H1 (cell line): ENCODE measurements around the gene KCNQ1.

Experiments used
- BRCA1 ChIP-seq: IDR thresholded peaks from 2 replicates; pipeline ENCODE4 v1.6.1; 2012; ENCODE audit warnings: low read depth, low read length, improper control_type of control experiment
- CHD2 ChIP-seq: IDR thresholded peaks from 2 replicates; pipeline ENCODE4 v1.6.1; 2012; ENCODE audit warnings: low read length, improper control_type of control experiment
- CTCF ChIP-seq, 3 experiments: IDR thresholded peaks; 1 replicate in 2 of 3; 2 replicates in 1 of 3; pipeline versions ENCODE4 v1.5.1 to v1.6.1; 2011; ENCODE audit warnings: low read length in 3 of 3, mild to moderate bottlenecking in 3 of 3, inconsistent platforms in 2 of 3, low read depth in 1 of 3, moderate library complexity in 1 of 3; ENCODE audit not compliant: insufficient read depth in 1 of 3; ENCODE audit errors: control extremely low read depth in 1 of 3
- EZH2 ChIP-seq: fragments of 200-600 bp; sonication (generic); IDR thresholded peaks from 2 replicates; pipeline ENCODE4 v1.7.1; 2012; ENCODE audit warnings: low read depth, mild to moderate bottlenecking, moderate library complexity, low read length, inconsistent platforms; ENCODE audit not compliant: severe bottlenecking
- HDAC2 ChIP-seq, 2 experiments: fragments of 300-600 bp in 1 of 2; sonication (generic) in 1 of 2; IDR thresholded peaks; 2 replicates each; pipeline ENCODE4 v1.6.1; 2011 to 2012; ENCODE audit warnings: low read depth in 2 of 2, low read length in 2 of 2, mild to moderate bottlenecking in 2 of 2, moderate library complexity in 2 of 2, borderline replicate concordance in 1 of 2, inconsistent platforms in 1 of 2
- JUND ChIP-seq: IDR thresholded peaks from 2 replicates; pipeline ENCODE4 v1.6.1; 2011; ENCODE audit warnings: mild to moderate bottlenecking, improper control_type of control experiment, low read length
- POLR2AphosphoS5 ChIP-seq: IDR thresholded peaks from 2 replicates; pipeline ENCODE4 v1.6.1; 2011; ENCODE audit warnings: low read depth, low read length
- RAD21 ChIP-seq, 2 experiments: IDR thresholded peaks in 1 of 2; conservative IDR thresholded peaks in 1 of 2; 2 replicates each; pipeline ENCODE4 v1.6.1; 2011; ENCODE audit warnings: low read depth in 2 of 2, low read length in 2 of 2, improper control_type of control experiment in 1 of 2, inconsistent platforms in 1 of 2, mild to moderate bottlenecking in 1 of 2, moderate library complexity in 1 of 2
- SIN3A ChIP-seq, 2 experiments: IDR thresholded peaks in 1 of 2; conservative IDR thresholded peaks in 1 of 2; 2 replicates each; pipeline ENCODE4 v1.6.1; 2011 to 2012; ENCODE audit warnings: low read length in 2 of 2, improper control_type of control experiment in 1 of 2, low read depth in 1 of 2, mild to moderate bottlenecking in 1 of 2
- SP1 ChIP-seq: IDR thresholded peaks from 2 replicates; pipeline ENCODE4 v1.6.1; 2011; ENCODE audit warnings: low read depth, low read length
- SRF ChIP-seq: IDR thresholded peaks from 2 replicates; pipeline ENCODE4 v1.6.1; 2011; ENCODE audit warnings: mild to moderate bottlenecking, low read depth, low read length, moderate library complexity
- TAF1 ChIP-seq: IDR thresholded peaks from 2 replicates; pipeline ENCODE4 v1.6.1; 2011; ENCODE audit warnings: mild to moderate bottlenecking, low read depth, low read length

DNA sequence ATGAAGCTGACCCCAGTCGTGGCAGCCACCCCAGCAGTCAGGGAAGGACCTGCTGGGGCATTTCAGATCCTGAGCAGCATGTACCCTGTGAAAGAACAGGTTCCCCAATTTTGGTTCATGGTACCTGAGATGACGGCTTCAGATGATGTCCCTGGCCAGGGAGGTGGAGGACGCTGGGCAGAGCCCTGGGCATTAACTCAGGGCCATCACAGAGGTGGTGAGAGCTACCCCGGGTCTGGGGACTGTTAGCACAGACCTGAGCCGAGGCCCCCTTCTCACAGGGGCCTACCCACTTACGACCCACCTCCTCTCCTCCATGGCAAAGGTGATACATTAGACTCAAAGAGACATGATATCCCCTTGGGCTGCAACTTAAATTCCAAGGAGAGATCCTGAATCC lies 372.6 kb downstream of the KCNQ1 start:
- no peak for TF ChIP-seq CTCF (IDR thresholded peaks at IDR 0.05; ENCODE audit: control extremely low read depth in 1 of 3, insufficient read depth in 1 of 3, low read depth in 1 of 3, low read length in 3 of 3)
- no peak for TF ChIP-seq POLR2AphosphoS5
- no peak for TF ChIP-seq CHD2
- TF ChIP-seq JUND = no peak
- no peak for TF ChIP-seq HDAC2 (IDR thresholded peaks at IDR 0.05; ENCODE audit: borderline replicate concordance in 1 of 2, low read depth in 2 of 2, low read length in 2 of 2)
- no peak for TF ChIP-seq SIN3A (conservative IDR thresholded peaks at IDR 0.05 in 1 of 2, IDR thresholded peaks at IDR 0.05 in 1 of 2; ENCODE audit: low read depth in 1 of 2, low read length in 2 of 2)
- no peak for TF ChIP-seq BRCA1
- no peak for TF ChIP-seq TAF1
- no peak for TF ChIP-seq SP1
- no peak for TF ChIP-seq SRF
- no peak for TF ChIP-seq RAD21 (IDR thresholded peaks at IDR 0.05 in 1 of 2, conservative IDR thresholded peaks at IDR 0.05 in 1 of 2; ENCODE audit: low read depth in 2 of 2, low read length in 2 of 2)
- TF ChIP-seq EZH2 = no peak
